ENCODE measurements around the gene ZNF195.

ZNF195 gene

GRCh38 chr11:3369366-3369765 lies 9.6 kb downstream of the ZNF195 start:
- DNase-seq (ENCODE audit: extremely low spot score), result no peak
- CTCF ChIA-PET, result no interaction called here
- TF ChIP-seq SUZ12 (IDR thresholded peaks at IDR 0.05) (no peak), FOXK2 (IDR thresholded peaks at IDR 0.05) (no peak), L3MBTL2 (conservative IDR thresholded peaks at IDR 0.05) (no peak), CTBP1 (IDR thresholded peaks at IDR 0.05; ENCODE audit: borderline replicate concordance) (no peak), FOXM1 (IDR thresholded peaks at IDR 0.05; ENCODE audit: borderline replicate concordance) (no peak), PKNOX1 (IDR thresholded peaks at IDR 0.05) (no peak), ZNF384 (IDR thresholded peaks at IDR 0.05) (no peak), HDGF (IDR thresholded peaks at IDR 0.05; ENCODE audit: borderline replicate concordance) (no peak), TARDBP (IDR thresholded peaks at IDR 0.05) (no peak), SP1 (IDR thresholded peaks at IDR 0.05) (no peak)
- POLR2A ChIA-PET, result interaction anchor here (0.7 kb wide), 1 partner anchor 814 kb away, joined by 3 read pairs; no protein-coding TSS in a partner anchor

- no peak for TF ChIP-seq TARDBP (IDR thresholded peaks at IDR 0.05)
- TF ChIP-seq NFRKB (IDR thresholded peaks at IDR 0.05), result no peak
- no peak for TF ChIP-seq FOXK2 (IDR thresholded peaks at IDR 0.05)
- TF ChIP-seq HDGF (IDR thresholded peaks at IDR 0.05; ENCODE audit: borderline replicate concordance), result no peak
- TF ChIP-seq ARNT (IDR thresholded peaks at IDR 0.05), result no peak
- TF ChIP-seq ELF4 (IDR thresholded peaks at IDR 0.05), result no peak
- TF ChIP-seq BHLHE40 (IDR thresholded peaks at IDR 0.05; ENCODE audit: borderline replicate concordance), result no peak
- CTCF ChIA-PET, result no interaction called here
- no peak for DNase-seq (ENCODE audit: extremely low spot score)
- POLR2A ChIA-PET, result interaction anchor here (1.2 kb wide), 1 partner anchor 10 kb away, joined by 5 read pairs; the partner anchor contains the start of gene ZNF195
These were observed 10.7 kb downstream of the ZNF195 start for GRCh38 chr11:3368199-3368598.

GRCh38 chr11:3367221-3367620 lies 11.7 kb downstream of the ZNF195 start:
- ChIA-PET POLR2A (interaction anchor here (1.1 kb wide), 1 partner anchor 12 kb away, joined by 3 read pairs; the partner anchor contains the start of gene ZNF195), CTCF (no interaction called here)
- TF ChIP-seq FOXK2 (IDR thresholded peaks at IDR 0.05) (no peak), HDGF (IDR thresholded peaks at IDR 0.05; ENCODE audit: borderline replicate concordance) (no peak), SUZ12 (IDR thresholded peaks at IDR 0.05) (no peak), LEF1 (IDR thresholded peaks at IDR 0.05; ENCODE audit: borderline replicate concordance) (no peak), ARNT (IDR thresholded peaks at IDR 0.05) (no peak), FOXM1 (IDR thresholded peaks at IDR 0.05; ENCODE audit: borderline replicate concordance) (no peak), FOXA1 (IDR thresholded peaks at IDR 0.05) (no peak), ZNF384 (IDR thresholded peaks at IDR 0.05) (no peak), CTBP1 (IDR thresholded peaks at IDR 0.05; ENCODE audit: borderline replicate concordance) (no peak), BHLHE40 (IDR thresholded peaks at IDR 0.05; ENCODE audit: borderline replicate concordance) (no peak), SP1 (IDR thresholded peaks at IDR 0.05) (no peak), PKNOX1 (IDR thresholded peaks at IDR 0.05) (no peak)
- DNase-seq (ENCODE audit: extremely low spot score), result no peak

- DNase-seq (ENCODE audit: extremely low spot score), result no peak
- CTCF ChIA-PET, result no interaction called here
- POLR2A ChIA-PET, result interaction anchor here (1.5 kb wide), 1 partner anchor 19 kb away, joined by 4 read pairs; the partner anchor contains the start of gene ZNF195
- TF ChIP-seq SUZ12 (IDR thresholded peaks at IDR 0.05) (no peak), L3MBTL2 (conservative IDR thresholded peaks at IDR 0.05) (peak; percentile 19; the same call in 1 of the 2 replicates), ARNT (IDR thresholded peaks at IDR 0.05) (no peak), FOXA1 (IDR thresholded peaks at IDR 0.05) (no peak), PKNOX1 (IDR thresholded peaks at IDR 0.05) (no peak)
These were observed 19.7 kb downstream of the ZNF195 start for GRCh38 chr11:3359092-3359824.

- ChIA-PET CTCF (no interaction called here), POLR2A (interaction anchor here (1.5 kb wide), 1 partner anchor 21 kb away, joined by 4 read pairs; the partner anchor contains the start of gene ZNF195)
- DNase-seq (ENCODE audit: extremely low spot score), result no peak
- TF ChIP-seq SP1 (IDR thresholded peaks at IDR 0.05) (no peak), L3MBTL2 (conservative IDR thresholded peaks at IDR 0.05) (peak; percentile 30; the same call in 1 of the 2 replicates)
These were observed 20.8 kb downstream of the ZNF195 start for GRCh38 chr11:3357994-3358676.

- DNase-seq (ENCODE audit: extremely low spot score), result no peak
- CTCF ChIA-PET, result no interaction called here
- POLR2A ChIA-PET, result no interaction called here
- TF ChIP-seq FOXK2 (IDR thresholded peaks at IDR 0.05) (no peak), PKNOX1 (IDR thresholded peaks at IDR 0.05) (no peak), FOXA1 (IDR thresholded peaks at IDR 0.05) (no peak), BHLHE40 (IDR thresholded peaks at IDR 0.05; ENCODE audit: borderline replicate concordance) (no peak), ZNF384 (IDR thresholded peaks at IDR 0.05) (no peak), SUZ12 (IDR thresholded peaks at IDR 0.05) (no peak), NFRKB (IDR thresholded peaks at IDR 0.05) (no peak), ELF4 (IDR thresholded peaks at IDR 0.05) (no peak), HDGF (IDR thresholded peaks at IDR 0.05; ENCODE audit: borderline replicate concordance) (no peak), CTBP1 (IDR thresholded peaks at IDR 0.05; ENCODE audit: borderline replicate concordance) (no peak), SP1 (IDR thresholded peaks at IDR 0.05) (no peak), LEF1 (IDR thresholded peaks at IDR 0.05; ENCODE audit: borderline replicate concordance) (no peak), ARNT (IDR thresholded peaks at IDR 0.05) (no peak), TARDBP (IDR thresholded peaks at IDR 0.05) (no peak), FOXM1 (IDR thresholded peaks at IDR 0.05; ENCODE audit: borderline replicate concordance) (no peak), L3MBTL2 (conservative IDR thresholded peaks at IDR 0.05) (no peak)
These were observed 21.6 kb downstream of the ZNF195 start for GRCh38 chr11:3357302-3357701.
